GM18507 (cell line): ENCODE results near the gene ASB18.

ENCODE experiments used
- DNase-seq: peaks from one replicate; pipeline ENCODE4 v3.0.0; 2011; ENCODE audit warnings: low read depth; ENCODE audit not compliant: insufficient read length; ENCODE audit errors: extremely low spot score
- FAIRE-seq: peaks from 2 replicates; lab custom pipeline; 2011; peaks lifted over from hg19 to GRCh38; lab: Jason Lieb, UNC

ASB18 gene

DNA sequence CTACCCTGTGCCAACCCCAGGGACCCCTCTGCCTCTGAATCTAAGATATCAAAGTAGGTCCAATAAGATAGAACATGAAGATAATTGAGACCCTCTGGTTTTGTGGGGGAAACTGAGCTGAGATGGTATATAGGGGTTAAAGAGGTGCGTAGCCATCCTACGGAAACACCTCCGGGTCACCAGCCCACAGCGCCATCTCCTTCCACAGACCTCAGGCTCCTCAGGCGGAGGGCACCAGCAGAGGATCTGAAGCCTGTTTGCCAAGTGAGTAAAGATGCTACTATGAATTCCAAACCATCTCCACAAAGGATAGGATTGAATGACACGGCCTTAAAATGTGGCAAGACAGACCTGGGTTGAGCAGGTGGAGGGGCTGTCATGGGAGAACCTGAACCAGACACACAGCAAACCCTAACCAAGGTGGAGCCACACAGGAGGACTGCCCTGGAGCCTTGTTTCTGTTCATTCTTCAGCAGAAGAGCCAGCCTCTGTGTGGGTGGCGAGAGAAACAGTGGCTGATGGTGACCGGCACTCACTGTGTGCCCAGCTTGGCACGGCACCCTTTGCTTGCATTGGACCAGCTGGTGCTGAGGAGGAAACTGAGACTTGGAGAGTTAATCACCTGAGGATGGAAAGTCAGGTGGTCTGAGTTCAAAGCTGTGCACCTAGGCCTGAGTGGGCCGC is 106.2 kb downstream of the ASB18 start:
- FAIRE-seq = no peak
- DNase-seq = no peak

DNA sequence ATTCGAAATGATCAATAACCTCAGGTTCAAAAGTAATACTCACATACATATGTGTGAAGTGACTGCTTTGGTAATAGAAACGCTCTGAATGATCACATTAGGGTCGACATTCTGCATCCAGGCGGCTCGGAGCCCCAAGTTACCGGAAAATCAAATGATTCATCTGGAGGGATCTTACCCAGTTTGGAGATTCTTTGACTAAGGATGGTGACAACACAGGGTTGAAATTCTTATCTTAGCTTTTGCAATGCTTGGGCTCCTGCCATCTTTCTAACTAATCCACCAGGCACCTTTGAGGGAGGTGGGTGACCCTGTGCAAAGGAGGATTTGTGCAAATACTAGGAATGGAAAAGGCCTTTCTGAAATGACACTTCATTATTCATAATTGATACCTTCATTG is 106.8 kb downstream of the ASB18 start:
- FAIRE-seq (no peak), DNase-seq (no peak)

DNA sequence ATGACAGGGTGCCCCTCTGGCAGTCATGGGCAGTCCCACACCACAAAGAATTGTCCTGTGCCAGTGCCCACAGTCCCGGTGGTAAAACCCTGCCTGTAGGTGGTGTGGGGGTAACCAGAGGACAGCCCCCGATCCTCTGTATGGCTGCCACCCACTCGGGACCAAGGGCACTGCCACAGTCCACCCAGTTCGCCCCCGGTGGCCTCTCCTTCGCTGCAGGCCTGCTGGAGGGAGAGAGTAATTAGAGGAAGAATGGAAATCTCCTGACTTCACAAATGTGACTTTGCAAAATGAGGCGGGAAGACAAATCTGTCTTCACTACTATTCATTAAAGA is 107.4 kb downstream of the ASB18 start:
- FAIRE-seq (no peak), DNase-seq (no peak)

DNA sequence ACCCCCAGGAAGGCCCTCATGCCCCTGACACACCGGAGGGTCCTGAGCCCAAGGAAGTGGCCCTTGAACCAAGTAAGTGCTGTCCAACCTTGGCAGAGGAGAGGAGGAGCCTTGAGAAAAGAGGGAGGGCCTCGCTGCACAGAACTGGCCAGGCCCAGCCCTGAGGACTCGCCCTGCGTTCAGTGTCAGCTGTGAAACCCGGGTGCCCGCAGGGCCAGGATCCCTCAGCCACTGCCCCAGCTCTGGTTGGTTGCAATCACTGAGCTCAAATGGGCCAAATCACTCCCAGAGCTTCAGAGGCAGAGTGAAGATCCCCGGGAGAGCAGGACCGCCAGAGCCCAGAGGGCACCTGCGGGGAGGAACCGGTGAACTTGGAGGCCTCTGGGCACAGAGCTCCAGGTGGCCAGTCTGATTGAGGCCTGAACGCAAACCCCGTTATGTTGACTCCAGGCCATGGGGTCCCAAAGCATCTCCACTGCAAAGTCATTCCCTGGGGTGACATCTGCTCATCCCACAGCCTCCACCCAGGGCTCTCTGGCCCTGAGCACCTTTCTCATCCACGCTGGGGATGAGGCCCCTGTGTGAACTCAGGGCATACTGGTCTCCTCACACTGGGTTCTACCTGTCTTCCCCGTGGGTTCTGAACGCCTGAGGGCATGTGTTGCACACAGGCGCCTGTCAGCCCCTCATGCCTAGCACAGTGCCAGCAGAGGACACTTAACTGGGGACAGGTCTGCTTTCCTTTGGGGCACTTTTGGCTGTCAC is 107.9 kb downstream of the ASB18 start:
- no peak for FAIRE-seq
- DNase-seq = no peak

DNA sequence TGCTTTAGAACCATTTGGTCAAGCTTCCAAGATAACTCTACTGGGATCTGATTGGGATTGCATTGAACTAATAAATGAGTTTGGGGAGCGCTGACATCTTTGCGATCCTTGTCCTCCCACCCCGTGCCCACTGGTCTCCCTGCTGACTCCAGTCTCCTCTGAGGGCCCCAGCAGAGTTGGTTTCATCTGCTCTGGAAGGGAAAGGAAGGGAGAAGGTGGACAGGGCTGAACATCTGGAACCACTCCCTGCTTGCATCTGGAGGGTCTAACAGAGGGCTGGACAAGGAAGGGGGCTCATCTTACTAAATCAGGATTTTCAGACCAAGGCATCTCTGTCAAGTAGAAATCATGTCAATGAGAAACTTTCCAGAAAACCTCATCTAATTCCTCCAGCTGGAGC is 108.8 kb downstream of the ASB18 start:
- FAIRE-seq (no peak), DNase-seq (no peak)

DNA sequence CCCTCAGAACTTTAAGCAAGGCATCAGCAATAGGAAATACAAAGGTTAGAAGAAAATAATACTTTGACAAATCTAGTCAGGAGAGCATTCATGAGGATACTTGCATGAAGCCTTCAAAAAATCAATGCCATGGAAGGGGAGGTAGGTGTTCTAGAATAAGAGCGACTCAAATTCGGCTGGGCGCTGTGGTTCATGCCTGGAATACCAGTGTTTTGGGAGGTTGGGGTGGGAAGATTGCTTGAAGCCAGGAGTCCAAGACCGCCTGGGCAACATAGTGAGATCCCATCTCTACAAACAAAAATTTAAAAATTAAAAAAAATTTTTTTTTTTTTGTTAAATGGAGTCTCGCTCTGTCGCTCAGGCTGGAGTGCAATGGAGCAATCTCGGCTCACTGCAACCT is 117.8 kb downstream of the ASB18 start:
- no peak for FAIRE-seq
- DNase-seq = no peak

DNA sequence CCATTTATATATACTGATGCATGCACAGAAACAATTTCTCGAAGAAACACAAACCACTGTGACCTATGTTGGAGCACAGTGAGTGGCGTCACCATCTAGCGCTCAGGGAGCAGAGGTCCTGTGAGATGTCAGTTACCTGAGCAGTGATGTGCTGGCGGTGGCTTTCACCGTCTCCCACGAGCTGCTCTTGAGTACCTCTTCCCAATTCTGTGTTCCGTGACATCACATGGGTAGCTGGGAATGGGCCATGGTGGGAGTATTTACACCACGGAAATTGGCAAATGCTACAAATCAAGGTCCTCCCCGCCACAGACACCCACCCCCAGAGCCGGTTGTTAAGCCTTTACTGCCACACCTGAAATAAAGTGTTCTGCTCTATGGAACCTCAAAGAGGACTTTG is 120.4 kb downstream of the ASB18 start:
- no peak for FAIRE-seq
- DNase-seq = no peak
